Retinal pigment epithelial cell (primary cell): Measurements from ENCODE around the gene AKAP3.

Source experiments
- DNase-seq: peaks from one replicate; pipeline ENCODE4 v3.0.0-alpha.2; 2010; ENCODE audit warnings: low read depth
- H3K4me3 ChIP-seq: 2 replicates; pipeline ENCODE4 v1.5.1; 2011; ENCODE audit warnings: mild to moderate bottlenecking, low read length, control low read depth, moderate library complexity
- CTCF ChIP-seq: conservative IDR thresholded peaks from 2 replicates; pipeline ENCODE4 v1.5.1; 2011; ENCODE audit warnings: low read depth, low read length, control low read depth, inconsistent platforms

Gene AKAP3

GRCh38 chr12:4648501-4649357 lies at the start of gene AKAP3, which contains the start of gene NDUFA9:
Gene AKAP3, minus strand, starts transcription at chr12:4649051. Its CDS starts 10,855 bp downstream, at chr12:4638196.
Gene NDUFA9, plus strand, starts transcription at chr12:4649114. Its CDS starts 13 bp downstream, at chr12:4649127.
- no peak for TF ChIP-seq CTCF
- H3K4me3 ChIP-seq: peak within 1 kb of the TSS; percentile 98
- peak; percentile 55 for DNase-seq

DNA sequence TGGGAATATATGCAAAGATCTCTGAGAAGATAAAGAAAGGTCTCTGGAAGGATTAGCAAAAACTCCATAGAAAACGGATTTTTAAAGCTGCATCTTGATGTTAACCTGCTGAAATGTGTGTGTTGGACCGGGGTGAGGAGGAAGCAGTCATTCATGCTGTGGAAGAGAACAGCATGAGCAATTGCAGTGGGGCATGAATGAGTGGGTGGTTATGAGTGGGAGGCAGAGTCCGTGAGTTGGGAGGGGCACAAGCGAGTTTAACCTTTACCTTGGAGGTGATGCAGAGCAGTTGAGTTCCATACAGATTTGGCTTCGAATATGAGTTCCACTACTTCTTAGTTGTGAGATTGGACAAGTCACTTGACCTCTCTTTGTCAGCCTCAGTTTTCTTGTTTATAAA lies 41.9 kb upstream of the AKAP3 start:
- no peak for DNase-seq
- TF ChIP-seq CTCF: no peak
- H3K4me3 ChIP-seq: no peak overlapping the region

DNA sequence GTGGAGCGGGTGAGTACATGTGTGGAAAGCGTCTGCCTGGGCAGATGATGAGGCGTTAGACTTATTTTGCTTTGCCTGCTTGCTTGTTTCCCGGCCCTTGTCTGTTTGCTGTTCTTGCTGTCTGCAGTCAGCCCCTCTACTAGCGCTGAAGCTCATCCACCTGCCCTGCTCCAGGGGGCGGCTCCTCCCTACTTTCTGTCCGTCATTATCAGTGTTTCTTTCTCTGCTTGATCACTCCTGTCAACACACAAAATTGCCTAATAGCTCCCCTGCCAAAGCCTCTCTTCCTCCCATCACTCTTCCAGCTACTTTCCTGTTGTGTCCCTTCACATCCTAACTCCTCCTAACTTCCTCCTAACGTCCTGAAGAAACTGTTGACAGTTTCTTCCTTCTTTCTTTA lies 36.5 kb upstream of the AKAP3 start:
- H3K4me3 ChIP-seq: no peak overlapping the region
- TF ChIP-seq CTCF: no peak
- DNase-seq: no peak

DNA sequence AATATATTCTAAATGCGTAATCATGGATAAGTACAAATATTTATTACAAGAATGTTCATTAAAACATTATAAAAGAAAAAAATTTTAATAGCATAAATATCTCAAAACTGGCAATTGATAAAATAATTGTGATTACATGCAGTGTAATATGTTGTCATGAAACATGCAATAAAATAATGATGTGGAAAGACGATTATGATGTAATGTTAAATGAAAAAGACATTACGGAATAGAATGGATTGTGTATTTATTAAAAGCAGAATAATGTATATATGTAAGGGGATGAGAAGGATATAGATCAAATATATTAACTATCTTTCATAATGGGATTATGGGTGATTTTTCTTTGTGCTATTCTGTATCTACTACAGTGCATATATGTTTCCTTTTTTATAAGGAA lies 32.9 kb upstream of the AKAP3 start:
- no peak for DNase-seq
- TF ChIP-seq CTCF: no peak
- H3K4me3 ChIP-seq: no peak overlapping the region

DNA sequence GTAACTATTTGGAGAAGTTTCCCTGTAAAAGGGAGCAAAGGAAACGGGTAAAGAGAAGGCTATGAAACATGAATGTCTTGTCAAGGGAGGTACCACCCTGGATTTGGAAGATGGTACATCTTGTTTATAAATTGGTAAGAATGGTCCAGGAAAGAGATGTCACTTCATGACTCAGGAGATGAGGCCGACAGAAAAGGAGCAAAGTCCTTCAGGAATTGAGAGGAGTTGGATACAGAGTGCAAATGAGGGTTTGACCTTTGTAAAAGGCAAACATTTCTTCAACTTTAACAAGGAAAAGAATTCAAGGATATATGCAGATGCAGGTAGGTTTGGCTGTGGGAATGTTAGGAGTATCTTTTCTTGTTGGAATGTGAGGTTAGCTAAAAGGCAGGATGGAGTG lies 30.9 kb upstream of the AKAP3 start:
- no peak for DNase-seq
- no peak for TF ChIP-seq CTCF
- H3K4me3 ChIP-seq: no peak overlapping the region

- no peak for TF ChIP-seq CTCF
- DNase-seq: no peak
- no peak overlapping the region for H3K4me3 ChIP-seq
These were observed 16.4 kb upstream of the AKAP3 start for GRCh38 chr12:4665236-4665635.

GRCh38 chr12:4663971-4664505 lies 15.2 kb upstream of the AKAP3 start:
- no peak for TF ChIP-seq CTCF
- DNase-seq: no peak
- H3K4me3 ChIP-seq: no peak overlapping the region
